DMS79 treated with DMSO at 0.1 percent for 48 hours (cell line): ENCODE data around the gene TMED5.
"Not testable (repeated sequence)": the region's sequence is repeated elsewhere in the genome, so short reads cannot be mapped to it uniquely, and the experiment has no call there.

Experiments
- DNase-seq: peaks from one replicate; lab custom pipeline; 2025; lab: John Stamatoyannopoulos, UW

The TMED5 gene

GRCh38 chr1:93171549-93172034 is 8.6 kb downstream of the TMED5 start:
- no peak for DNase-seq

GRCh38 chr1:93170141-93170678 is 10.0 kb downstream of the TMED5 start:
- DNase-seq: not testable (repeated sequence)

- DNase-seq: no peak
Measured at GRCh38 chr1:93167006-93167405, 13.2 kb downstream of the TMED5 start.

GRCh38 chr1:93165895-93166294 is 14.3 kb downstream of the TMED5 start:
- DNase-seq: not testable (repeated sequence)

GRCh38 chr1:93164816-93165215 is 15.4 kb downstream of the TMED5 start:
- no peak for DNase-seq

- DNase-seq: not testable (repeated sequence)
Measured at GRCh38 chr1:93163314-93163713, 16.9 kb downstream of the TMED5 start.

- DNase-seq: no peak
Measured at GRCh38 chr1:93159337-93159736, 20.9 kb downstream of the TMED5 start.

- no peak for DNase-seq
Measured at GRCh38 chr1:93155335-93155734, 24.9 kb downstream of the TMED5 start.

- no peak for DNase-seq
Measured at GRCh38 chr1:93154898-93155297, 25.3 kb downstream of the TMED5 start.

- DNase-seq: no peak
Measured at GRCh38 chr1:93152835-93153234, 27.4 kb downstream of the TMED5 start.

- DNase-seq: no peak
Measured at GRCh38 chr1:93151474-93151873, 28.7 kb downstream of the TMED5 start.

- no peak for DNase-seq
Measured at GRCh38 chr1:93150729-93151128, 29.5 kb downstream of the TMED5 start.

GRCh38 chr1:93148001-93148400 is 32.2 kb downstream of the TMED5 start:
- no peak for DNase-seq

GRCh38 chr1:93143769-93144168 is 36.4 kb downstream of the TMED5 start:
- DNase-seq: no peak

GRCh38 chr1:93143136-93143535 is 37.1 kb downstream of the TMED5 start:
- no peak for DNase-seq

GRCh38 chr1:93142161-93142560 is 38.1 kb downstream of the TMED5 start:
- DNase-seq: no peak

- DNase-seq: no peak
Measured at GRCh38 chr1:93140106-93140505, 40.1 kb downstream of the TMED5 start.

GRCh38 chr1:93137604-93138292 is 42.5 kb downstream of the TMED5 start:
- DNase-seq: no peak

- no peak for DNase-seq
Measured at GRCh38 chr1:93136445-93136844, 43.8 kb downstream of the TMED5 start.

- DNase-seq: no peak
Measured at GRCh38 chr1:93132638-93133037, 47.6 kb downstream of the TMED5 start.

GRCh38 chr1:93129507-93130099 is 50.6 kb downstream of the TMED5 start:
- no peak for DNase-seq

- DNase-seq: no peak
Measured at GRCh38 chr1:93124556-93125355, 55.5 kb downstream of the TMED5 start.
